ENCODE data around the gene CDY2A. TPM values are rescaled to one million over a fixed set of nuclear protein-coding genes. Genes with fewer than 3 reads are reported as not detected.
"Not testable (repeated sequence)": the region's sequence is repeated elsewhere in the genome, so short reads cannot be mapped to it uniquely, and the experiment has no call there.

The CDY2A gene, protein sequence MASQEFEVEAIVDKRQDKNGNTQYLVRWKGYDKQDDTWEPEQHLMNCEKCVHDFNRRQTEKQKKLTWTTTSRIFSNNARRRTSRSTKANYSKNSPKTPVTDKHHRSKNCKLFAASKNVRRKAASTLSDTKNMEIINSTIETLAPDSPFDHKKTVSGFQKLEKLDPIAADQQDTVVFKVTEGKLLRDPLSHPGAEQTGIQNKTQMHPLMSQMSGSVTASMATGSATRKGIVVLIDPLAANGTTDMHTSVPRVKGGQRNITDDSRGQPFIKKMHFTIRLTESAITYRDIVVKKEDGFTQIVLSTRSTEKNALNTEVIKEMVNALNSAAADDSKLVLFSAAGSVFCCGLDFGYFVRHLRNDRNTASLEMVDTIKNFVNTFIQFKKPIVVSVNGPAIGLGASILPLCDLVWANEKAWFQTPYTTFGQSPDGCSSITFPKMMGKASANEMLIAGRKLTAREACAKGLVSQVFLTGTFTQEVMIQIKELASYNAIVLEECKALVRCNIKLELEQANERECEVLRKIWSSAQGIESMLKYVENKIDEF
- polyA plus RNA-seq, result not detected
- long read RNA-seq, donor 1, result 0 reads
- long read RNA-seq, donor 2, result 0 reads
- long read RNA-seq, donor 3, result 0 reads
- long read RNA-seq, donor 4, result 0 reads
- long read RNA-seq, donor 5, result 0 reads
- long read RNA-seq, donor 6, result 0 reads
- long read RNA-seq, donor 7, result 0 reads
- long read RNA-seq, donor 8, result 0 reads
- long read RNA-seq, donor 9, result 0 reads
- long read RNA-seq, donor 10, result 0 reads
- long read RNA-seq, donor 11, result 0 reads

GRCh38 chrY:18025487-18025886, at the start of gene CDY2A:
CDY2A (plus strand) TSS chrY:18025787; CDS start chrY:18026115, 328 bp downstream.
- not testable (repeated sequence) for H3K27ac ChIP-seq (ENCODE audit: low read length); H3K4me1 ChIP-seq (ENCODE audit: control insufficient read depth, insufficient read depth, low read length); H3K4me3 ChIP-seq (ENCODE audit: low read length); DNase-seq; H3K36me3 ChIP-seq (ENCODE audit: control insufficient read depth, insufficient read depth, low read length); H3K9me3 ChIP-seq (ENCODE audit: control insufficient read depth, low read depth, low read length); H3K27me3 ChIP-seq (ENCODE audit: control insufficient read depth, insufficient read depth, low read length)
- WGBS (ENCODE audit: insufficient coverage, low lambda C conversion rate), result no CpG with 5 or more reads among the region's 2 CpGs

- not testable (repeated sequence) for H3K36me3 ChIP-seq (ENCODE audit: control insufficient read depth, insufficient read depth, low read length); H3K4me3 ChIP-seq (ENCODE audit: low read length); H3K27ac ChIP-seq (ENCODE audit: low read length); H3K27me3 ChIP-seq (ENCODE audit: control insufficient read depth, insufficient read depth, low read length); H3K4me1 ChIP-seq (ENCODE audit: control insufficient read depth, insufficient read depth, low read length); H3K9me3 ChIP-seq (ENCODE audit: control insufficient read depth, low read depth, low read length); DNase-seq
- WGBS (ENCODE audit: insufficient coverage, low lambda C conversion rate), result no CpG with 5 or more reads among the region's 3 CpGs
Observed at GRCh38 chrY:17997586-17997985, 28.0 kb upstream of the CDY2A start.

DNA sequence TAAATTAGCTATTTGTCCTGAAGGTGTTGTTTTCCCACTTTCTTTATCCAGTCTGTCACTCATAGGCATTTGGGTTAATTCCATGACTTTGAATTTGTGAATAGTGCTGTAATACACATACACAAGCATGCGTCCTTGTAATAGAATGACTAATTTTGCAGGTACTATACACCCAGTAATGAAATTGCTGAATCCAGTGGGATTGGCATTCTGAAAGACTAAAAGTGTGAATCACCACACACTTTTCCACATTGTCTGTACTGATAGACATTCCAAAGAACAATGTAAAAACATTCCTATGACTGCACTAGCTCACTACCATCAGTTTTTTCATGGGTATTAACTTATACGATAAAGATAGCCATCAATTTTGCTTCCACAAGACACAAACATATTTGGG, 27.3 kb upstream of the CDY2A start:
- not testable (repeated sequence) for H3K27me3 ChIP-seq (ENCODE audit: control insufficient read depth, insufficient read depth, low read length); H3K36me3 ChIP-seq (ENCODE audit: control insufficient read depth, insufficient read depth, low read length); H3K27ac ChIP-seq (ENCODE audit: low read length); DNase-seq; H3K4me3 ChIP-seq (ENCODE audit: low read length); H3K9me3 ChIP-seq (ENCODE audit: control insufficient read depth, low read depth, low read length); H3K4me1 ChIP-seq (ENCODE audit: control insufficient read depth, insufficient read depth, low read length)
- WGBS (ENCODE audit: insufficient coverage, low lambda C conversion rate), result no CpG with 5 or more reads among the region's 2 CpGs

GRCh38 chrY:18023897-18024296, 1.7 kb upstream of the CDY2A start:
- H3K4me3 ChIP-seq (ENCODE audit: low read length); H3K27me3 ChIP-seq (ENCODE audit: control insufficient read depth, insufficient read depth, low read length); H3K27ac ChIP-seq (ENCODE audit: low read length); H3K9me3 ChIP-seq (ENCODE audit: control insufficient read depth, low read depth, low read length); H3K36me3 ChIP-seq (ENCODE audit: control insufficient read depth, insufficient read depth, low read length); DNase-seq; H3K4me1 ChIP-seq (ENCODE audit: control insufficient read depth, insufficient read depth, low read length): not testable (repeated sequence)
- WGBS (ENCODE audit: insufficient coverage, low lambda C conversion rate), result no CpG with 5 or more reads among the region's 2 CpGs

GRCh38 chrY:18028845-18029244, 3.3 kb downstream of the CDY2A start:
- H3K36me3 ChIP-seq (ENCODE audit: control insufficient read depth, insufficient read depth, low read length); H3K4me3 ChIP-seq (ENCODE audit: low read length); H3K4me1 ChIP-seq (ENCODE audit: control insufficient read depth, insufficient read depth, low read length); H3K9me3 ChIP-seq (ENCODE audit: control insufficient read depth, low read depth, low read length); H3K27me3 ChIP-seq (ENCODE audit: control insufficient read depth, insufficient read depth, low read length); DNase-seq; H3K27ac ChIP-seq (ENCODE audit: low read length): not testable (repeated sequence)
- no CpG with 5 or more reads among the region's 1 CpG for WGBS (ENCODE audit: insufficient coverage, low lambda C conversion rate)

GRCh38 chrY:18030178-18030577, 4.6 kb downstream of the CDY2A start:
- WGBS (ENCODE audit: insufficient coverage, low lambda C conversion rate), result no CpG with 5 or more reads among the region's 3 CpGs
- H3K27ac ChIP-seq (ENCODE audit: low read length); DNase-seq; H3K9me3 ChIP-seq (ENCODE audit: control insufficient read depth, low read depth, low read length); H3K27me3 ChIP-seq (ENCODE audit: control insufficient read depth, insufficient read depth, low read length); H3K36me3 ChIP-seq (ENCODE audit: control insufficient read depth, insufficient read depth, low read length); H3K4me3 ChIP-seq (ENCODE audit: low read length); H3K4me1 ChIP-seq (ENCODE audit: control insufficient read depth, insufficient read depth, low read length): not testable (repeated sequence)

GRCh38 chrY:18034100-18034814, 8.7 kb downstream of the CDY2A start:
- H3K9me3 ChIP-seq (ENCODE audit: control insufficient read depth, low read depth, low read length); H3K27ac ChIP-seq (ENCODE audit: low read length); H3K36me3 ChIP-seq (ENCODE audit: control insufficient read depth, insufficient read depth, low read length); H3K27me3 ChIP-seq (ENCODE audit: control insufficient read depth, insufficient read depth, low read length); DNase-seq; H3K4me3 ChIP-seq (ENCODE audit: low read length); H3K4me1 ChIP-seq (ENCODE audit: control insufficient read depth, insufficient read depth, low read length): not testable (repeated sequence)
- WGBS (ENCODE audit: insufficient coverage, low lambda C conversion rate), result no CpG with 5 or more reads among the region's 3 CpGs

- not testable (repeated sequence) for H3K27ac ChIP-seq (ENCODE audit: low read length)
Observed at GRCh38 chrY:18034864-18035263, 9.3 kb downstream of the CDY2A start.

DNA sequence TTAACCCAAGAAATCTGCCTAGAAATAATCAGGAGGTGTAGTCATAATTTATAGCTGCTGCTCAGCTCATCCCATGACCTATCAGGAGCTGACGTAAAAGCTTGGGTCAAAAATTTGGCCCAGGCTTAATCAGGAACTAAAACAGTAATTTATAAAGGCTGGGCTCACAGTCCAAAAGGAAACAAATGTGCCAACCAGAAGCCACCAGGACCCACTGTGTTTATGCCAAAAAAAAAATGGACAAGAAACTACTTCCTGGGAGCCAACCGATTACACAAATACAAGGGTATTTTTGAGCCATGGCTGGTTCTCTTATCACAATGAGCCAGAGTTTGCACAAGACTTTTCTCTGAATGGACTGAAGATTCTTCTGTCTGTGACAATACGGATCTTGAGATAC, 19.4 kb downstream of the CDY2A start:
- H3K4me1 ChIP-seq (ENCODE audit: control insufficient read depth, insufficient read depth, low read length); H3K4me3 ChIP-seq (ENCODE audit: low read length); DNase-seq; H3K36me3 ChIP-seq (ENCODE audit: control insufficient read depth, insufficient read depth, low read length); H3K27ac ChIP-seq (ENCODE audit: low read length); H3K27me3 ChIP-seq (ENCODE audit: control insufficient read depth, insufficient read depth, low read length); H3K9me3 ChIP-seq (ENCODE audit: control insufficient read depth, low read depth, low read length): not testable (repeated sequence)
- WGBS (ENCODE audit: insufficient coverage, low lambda C conversion rate), result no CpG with 5 or more reads among the region's 3 CpGs

More at GRCh38 chrY:18034864-18035263, 9.3 kb downstream of the CDY2A start:
- H3K36me3 ChIP-seq (ENCODE audit: control insufficient read depth, insufficient read depth, low read length); H3K27me3 ChIP-seq (ENCODE audit: control insufficient read depth, insufficient read depth, low read length); H3K4me3 ChIP-seq (ENCODE audit: low read length); DNase-seq; H3K4me1 ChIP-seq (ENCODE audit: control insufficient read depth, insufficient read depth, low read length); H3K9me3 ChIP-seq (ENCODE audit: control insufficient read depth, low read depth, low read length): not testable (repeated sequence)
- no CpG with 5 or more reads among the region's 3 CpGs for WGBS (ENCODE audit: insufficient coverage, low lambda C conversion rate)

GRCh38 chrY:18048149-18049040, 22.8 kb downstream of the CDY2A start:
- H3K4me1 ChIP-seq (ENCODE audit: control insufficient read depth, insufficient read depth, low read length); H3K9me3 ChIP-seq (ENCODE audit: control insufficient read depth, low read depth, low read length); H3K4me3 ChIP-seq (ENCODE audit: low read length); H3K27me3 ChIP-seq (ENCODE audit: control insufficient read depth, insufficient read depth, low read length); H3K27ac ChIP-seq (ENCODE audit: low read length); DNase-seq; H3K36me3 ChIP-seq (ENCODE audit: control insufficient read depth, insufficient read depth, low read length): not testable (repeated sequence)
- no CpG with 5 or more reads among the region's 10 CpGs for WGBS (ENCODE audit: insufficient coverage, low lambda C conversion rate)
